Naive thymus-derived CD8-positive, alpha-beta T cell (primary cell): ENCODE data around the gene PAH. TPM values are rescaled to one million over a fixed set of nuclear protein-coding genes. Genes with fewer than 3 reads are reported as not detected.
A peak's percentile ranks its signal among the peaks of the same experiment; 100 is the strongest.

Source experiments
- ATAC-seq, 2 donors: fragments of 150-1000 bp; cut with Tn5 transposase in 1 of 2; sonication (Bioruptor Pico), chemical (Tn5 transposase) in 1 of 2; 1 replicate in 1 of 2; 2 replicates in 1 of 2; pipeline ENCODE4 v1.10.0; 2021; ENCODE audit warnings: mild to moderate bottlenecking in 2 of 2, moderate library complexity in 2 of 2
- POLR2A ChIA-PET: fragments of 350-600 bp; sonication (Branson Sonifier 250); formaldehyde crosslinking; loops from one replicate; lab custom pipeline; 2021; ENCODE audit warnings: antibody characterized with exemption; lab: Charles Lee
- DNase-seq, 10 donors: peaks; one replicate each; pipeline versions ENCODE4 v3.0.0 to v3.0.0-alpha.2; 2020 to 2022
- H3K27ac Mint-ChIP-seq, 10 donors: one replicate each; pipeline ENCODE4 v1.8.0; 2020 to 2022; ENCODE audit warnings: mild to moderate bottlenecking in 10 of 10, mixed read lengths in 10 of 10, moderate library complexity in 4 of 10, inconsistent platforms in 1 of 10
- H3K27me3 Mint-ChIP-seq, 5 donors: one replicate each; pipeline ENCODE4 v1.8.0; 2021 to 2022; ENCODE audit warnings: mixed read lengths in 5 of 5
- H3K36me3 Mint-ChIP-seq, 3 donors: one replicate each; pipeline ENCODE4 v1.8.0; 2020 to 2022; ENCODE audit warnings: mixed read lengths in 3 of 3, mild to moderate bottlenecking in 2 of 3, inconsistent platforms in 1 of 3
- H3K4me1 Mint-ChIP-seq, 4 donors: one replicate each; pipeline ENCODE4 v1.8.0; 2021 to 2022; ENCODE audit warnings: mixed read lengths in 4 of 4
- H3K4me3 Mint-ChIP-seq, 10 donors: one replicate each; pipeline ENCODE4 v1.8.0; 2020 to 2022; ENCODE audit warnings: mild to moderate bottlenecking in 10 of 10, mixed read lengths in 10 of 10, moderate library complexity in 6 of 10, inconsistent platforms in 1 of 10
- H3K9me3 Mint-ChIP-seq, 9 donors: one replicate each; pipeline ENCODE4 v1.8.0; 2020 to 2022; ENCODE audit warnings: mixed read lengths in 9 of 9, mild to moderate bottlenecking in 3 of 9, inconsistent platforms in 1 of 9, moderate library complexity in 1 of 9
- polyA plus RNA-seq, 3 donors: library from polyadenylated mRNA; unstranded; fragments of 300-500 nt; fragmentation: Illumina TruSeq; gene quantifications; one replicate each; pipeline ENCODE4 v1.2.3, GENCODE V29; 2021
- total RNA-seq, 8 experiments: library from RNA in 2 of 8; stranded (reverse) in 2 of 8; gene quantifications; one replicate each; pipeline ENCODE4 v1.2.3 and lab custom pipeline; 2021 to 2026

Gene PAH
- total RNA-seq, result under 1 TPM in 1 of 2 experiments, not detected in 1; 0.25 TPM
- polyA plus RNA-seq, result not detected
- total RNA-seq (lab: John Stamatoyannopoulos, UW), result 0 to 0.29 (median 0.04) reads per million in 6 experiments

DNA sequence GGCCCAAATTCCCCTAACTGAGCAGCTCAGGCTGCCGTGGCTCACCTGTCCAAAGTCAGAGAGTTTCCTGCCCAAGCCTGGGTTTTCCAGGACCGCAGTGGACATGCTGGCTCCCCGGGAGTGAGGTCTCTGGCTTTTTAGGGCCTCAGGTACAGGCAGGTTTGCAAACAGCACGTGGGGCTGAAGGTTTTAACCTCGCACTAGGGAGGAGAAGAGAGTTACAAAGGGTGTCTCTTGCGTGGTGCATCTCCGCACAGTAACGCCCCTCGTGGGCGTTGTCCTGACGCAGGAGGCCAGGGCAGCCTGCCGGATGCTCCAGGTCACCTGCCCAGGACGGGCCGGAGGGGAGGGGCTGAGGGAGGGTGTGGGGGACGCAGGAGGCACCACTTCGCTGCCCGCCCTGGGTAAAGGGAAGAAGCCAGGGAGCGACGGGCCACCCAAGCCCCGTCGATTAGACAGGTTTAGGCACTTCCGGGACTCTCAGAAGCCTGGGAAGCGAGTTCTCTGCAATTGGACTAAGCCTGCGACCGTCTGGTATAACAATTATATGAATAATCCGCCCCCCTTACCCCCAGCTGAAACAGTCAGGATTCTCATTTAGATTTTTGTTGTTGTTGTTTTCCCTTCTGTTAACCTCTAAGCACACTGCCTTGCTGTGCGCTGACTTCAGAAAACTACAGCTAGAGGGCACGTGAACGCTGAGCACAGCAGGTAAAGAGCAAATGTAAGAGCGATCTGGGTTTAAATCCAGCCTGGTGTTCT is at the start of gene PAH:
Gene PAH (minus strand): TSS at position 219 of the 762 bp plus-strand sequence. CDS start 114 bp downstream, at position 105.
- peak within 1 kb of the TSS in 6 of 10 donors; percentile 0 to 70 (median 52) for H3K27ac Mint-ChIP-seq
- peak in 7 of 10 donors; percentile 1 to 20 (median 5) for DNase-seq
- POLR2A ChIA-PET, result no interaction called here
- H3K4me3 Mint-ChIP-seq, result peak within 1 kb of the TSS; percentile 72 to 86 (median 81)
- H3K36me3 Mint-ChIP-seq, result no peaks in the 10 kb centered on the region
- peak; percentile 66 to 81 for ATAC-seq
- H3K9me3 Mint-ChIP-seq, result peaks cover 0 to 3% (median 0%) of the 10 kb centered on the region in 9 donors
- peaks cover 3 to 11% (median 6%) of the 10 kb centered on the region in 4 donors for H3K4me1 Mint-ChIP-seq
- peaks cover 3 to 57% (median 19%) of the 10 kb centered on the region in 5 donors for H3K27me3 Mint-ChIP-seq

DNA sequence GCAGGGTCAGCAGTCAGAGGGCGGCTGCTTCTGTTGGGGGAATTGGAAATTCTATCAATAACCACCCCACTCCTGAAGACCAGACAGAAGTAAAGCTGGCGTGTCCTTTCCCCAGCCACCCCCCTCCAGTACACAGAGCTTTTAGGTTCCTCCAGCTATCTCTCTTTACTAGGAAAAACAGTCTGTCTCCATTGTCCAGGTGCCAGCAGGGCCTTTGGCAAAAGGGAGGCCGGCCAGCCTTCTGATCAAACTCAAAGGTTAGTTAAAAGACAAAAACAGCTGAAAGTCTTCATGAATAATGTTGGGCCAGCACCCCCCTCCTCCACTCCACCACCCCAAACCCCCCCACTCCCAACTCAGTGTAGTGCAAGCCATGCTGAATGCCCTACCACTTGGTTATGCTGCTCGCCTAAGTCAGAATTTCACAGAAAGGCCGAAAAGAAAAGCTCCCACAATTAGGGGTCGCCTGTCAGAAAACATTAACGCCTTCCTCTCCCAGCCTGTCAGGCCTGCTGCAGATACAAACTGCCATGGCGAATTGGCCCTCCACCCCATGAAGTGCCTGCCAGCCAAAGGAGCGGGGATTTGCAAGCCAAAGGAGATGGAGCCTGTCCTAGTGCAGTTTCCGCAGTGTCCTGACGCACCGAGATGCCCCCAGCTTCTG is 49.3 kb upstream of the PAH start:
- Mint-ChIP-seq H3K4me1 (peaks cover 20 to 35% (median 26%) of the 10 kb centered on the region in 4 donors), H3K27ac (no peak overlapping the region), H3K27me3 (peaks cover 63 to 94% (median 74%) of the 10 kb centered on the region in 5 donors), H3K4me3 (peak overlapping the region in 5 of 10 donors; percentile 16 to 93 (median 76)), H3K9me3 (peaks cover 0 to 19% (median 8%) of the 10 kb centered on the region in 9 donors), H3K36me3 (peaks cover 0 to 22% (median 7%) of the 10 kb centered on the region in 3 donors)
- no peak for ATAC-seq
- POLR2A ChIA-PET, result no interaction called here
- no peak for DNase-seq

- Mint-ChIP-seq H3K27me3 (peaks cover 61 to 94% (median 78%) of the 10 kb centered on the region in 5 donors), H3K36me3 (peaks cover 0 to 22% (median 7%) of the 10 kb centered on the region in 3 donors), H3K9me3 (peaks cover 0 to 19% (median 8%) of the 10 kb centered on the region in 9 donors), H3K4me1 (peaks cover 20 to 38% (median 26%) of the 10 kb centered on the region in 4 donors), H3K27ac (peak overlapping the region in 1 of 10 donors; percentile 28), H3K4me3 (peak overlapping the region; percentile 68 to 93 (median 77))
- POLR2A ChIA-PET, result no interaction called here
- ATAC-seq (no peak), DNase-seq (no peak)
These were observed 48.5 kb upstream of the PAH start for GRCh38 chr12:102965281-102966155.

DNA sequence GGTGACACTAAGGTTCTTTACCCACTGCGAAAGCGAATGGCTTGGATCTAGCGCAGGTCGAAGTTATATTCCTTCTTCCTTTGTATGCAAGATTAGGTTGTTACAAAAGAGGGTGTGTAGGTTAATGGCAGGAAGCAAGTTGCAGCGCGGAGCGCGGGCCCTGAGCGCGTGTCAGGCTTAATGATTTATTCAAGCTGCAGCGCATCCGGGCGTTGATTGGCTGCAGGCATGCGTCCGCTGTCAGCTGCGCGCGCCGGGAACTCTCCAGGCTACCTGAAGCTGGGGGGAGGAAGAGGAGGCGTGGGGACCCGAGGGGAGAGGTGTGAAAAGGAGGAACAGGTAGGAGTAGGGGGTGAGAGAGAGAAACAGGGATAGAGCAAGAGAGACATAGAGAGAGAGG is 47.8 kb upstream of the PAH start:
- peaks cover 0 to 19% (median 8%) of the 10 kb centered on the region in 9 donors for H3K9me3 Mint-ChIP-seq
- POLR2A ChIA-PET, result no interaction called here
- H3K36me3 Mint-ChIP-seq, result peaks cover 0 to 22% (median 7%) of the 10 kb centered on the region in 3 donors
- H3K4me3 Mint-ChIP-seq, result peak overlapping the region; percentile 68 to 93 (median 77)
- peak overlapping the region in 2 of 10 donors; percentile 28 to 54 for H3K27ac Mint-ChIP-seq
- peaks cover 20 to 38% (median 26%) of the 10 kb centered on the region in 4 donors for H3K4me1 Mint-ChIP-seq
- peaks cover 62 to 94% (median 81%) of the 10 kb centered on the region in 5 donors for H3K27me3 Mint-ChIP-seq
- DNase-seq, result peak in 1 of 10 donors; percentile 23
- ATAC-seq, result peak; percentile 59 to 65

- no peak for ATAC-seq
- peaks cover 0 to 22% (median 10%) of the 10 kb centered on the region in 3 donors for H3K36me3 Mint-ChIP-seq
- H3K27ac Mint-ChIP-seq, result no peak overlapping the region
- peak overlapping the region in 2 of 10 donors; percentile 1 to 80 for H3K4me3 Mint-ChIP-seq
- POLR2A ChIA-PET, result interaction anchor here (0.5 kb wide), 1 partner anchor 561 kb away, joined by 4 read pairs; no protein-coding TSS in a partner anchor
- DNase-seq, result no peak
- H3K9me3 Mint-ChIP-seq, result peaks cover 0 to 19% (median 8%) of the 10 kb centered on the region in 9 donors
- H3K4me1 Mint-ChIP-seq, result peaks cover 23 to 42% (median 31%) of the 10 kb centered on the region in 4 donors
- peaks cover 64 to 98% (median 88%) of the 10 kb centered on the region in 5 donors for H3K27me3 Mint-ChIP-seq
These were observed 46.8 kb upstream of the PAH start for GRCh38 chr12:102963796-102964195.

DNA sequence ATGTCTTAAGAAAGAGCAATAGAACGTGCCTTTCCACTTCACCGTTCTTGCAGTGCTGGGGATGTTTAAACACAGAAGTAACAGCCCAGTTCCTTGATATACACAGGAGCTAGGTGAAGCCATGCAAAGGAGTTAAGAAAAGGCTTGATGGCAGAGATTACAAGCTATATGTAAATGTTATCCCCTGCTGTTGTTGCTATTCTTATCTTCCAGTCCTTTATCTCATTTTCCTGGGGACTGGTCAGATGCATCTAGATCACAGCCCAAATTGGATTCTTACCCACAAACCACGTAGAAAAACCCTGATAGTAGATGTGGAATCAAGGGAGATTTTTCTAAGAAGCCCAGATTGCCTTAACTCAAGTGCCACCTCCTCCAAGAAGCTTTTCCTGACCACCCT is 45.9 kb upstream of the PAH start:
- Mint-ChIP-seq H3K4me3 (peak overlapping the region in 9 of 10 donors; percentile 43 to 77 (median 64)), H3K9me3 (peaks cover 0 to 19% (median 8%) of the 10 kb centered on the region in 9 donors), H3K4me1 (peaks cover 24 to 44% (median 33%) of the 10 kb centered on the region in 4 donors), H3K27me3 (peaks cover 61 to 96% (median 83%) of the 10 kb centered on the region in 5 donors), H3K36me3 (peaks cover 0 to 22% (median 10%) of the 10 kb centered on the region in 3 donors), H3K27ac (peak overlapping the region in 1 of 10 donors; percentile 8)
- POLR2A ChIA-PET, result interaction anchor here (0.6 kb wide), 1 partner anchor 1080 kb away, joined by 3 read pairs; no protein-coding TSS in a partner anchor
- no peak for DNase-seq
- peak in 1 of 2 donors; percentile 30 for ATAC-seq

DNA sequence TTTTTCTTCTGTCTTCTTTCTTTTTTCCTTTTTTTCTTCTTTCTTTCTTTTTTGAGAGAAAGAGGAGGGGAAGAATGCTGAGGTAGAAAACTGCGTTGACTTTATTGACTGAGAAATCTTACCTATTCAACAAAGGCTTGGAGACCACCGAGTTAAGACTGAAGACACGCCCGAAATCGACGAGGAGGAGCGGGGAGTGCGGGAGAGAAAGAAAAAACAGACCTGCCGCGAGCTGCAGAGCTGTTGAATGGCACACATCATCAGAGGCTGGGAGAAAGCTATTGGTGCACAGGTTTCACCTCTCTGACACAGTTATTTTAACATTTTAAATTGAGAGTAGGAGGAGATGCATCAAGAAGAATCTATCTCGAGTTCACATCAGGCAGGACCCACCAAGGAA is 45.5 kb upstream of the PAH start:
- Mint-ChIP-seq H3K4me3 (peak overlapping the region; percentile 43 to 77 (median 60)), H3K4me1 (peaks cover 27 to 49% (median 37%) of the 10 kb centered on the region in 4 donors), H3K36me3 (peaks cover 0 to 22% (median 10%) of the 10 kb centered on the region in 3 donors), H3K27ac (peak overlapping the region in 1 of 10 donors; percentile 8), H3K9me3 (peaks cover 0 to 19% (median 8%) of the 10 kb centered on the region in 9 donors), H3K27me3 (peaks cover 59 to 93% (median 83%) of the 10 kb centered on the region in 5 donors)
- ATAC-seq (no peak), DNase-seq (no peak)
- POLR2A ChIA-PET, result interaction anchor here (0.6 kb wide), 1 partner anchor 1080 kb away, joined by 3 read pairs; no protein-coding TSS in a partner anchor

GRCh38 chr12:102961466-102961855 is 44.4 kb upstream of the PAH start:
- ATAC-seq, result no peak
- POLR2A ChIA-PET, result no interaction called here
- Mint-ChIP-seq H3K27me3 (peaks cover 54 to 93% (median 82%) of the 10 kb centered on the region in 5 donors), H3K27ac (no peak overlapping the region), H3K36me3 (peaks cover 0 to 15% (median 10%) of the 10 kb centered on the region in 3 donors), H3K4me3 (peak overlapping the region in 5 of 10 donors; percentile 33 to 76 (median 54)), H3K9me3 (peaks cover 0 to 19% (median 8%) of the 10 kb centered on the region in 9 donors), H3K4me1 (peaks cover 31 to 60% (median 43%) of the 10 kb centered on the region in 4 donors)
- DNase-seq, result no peak

DNA sequence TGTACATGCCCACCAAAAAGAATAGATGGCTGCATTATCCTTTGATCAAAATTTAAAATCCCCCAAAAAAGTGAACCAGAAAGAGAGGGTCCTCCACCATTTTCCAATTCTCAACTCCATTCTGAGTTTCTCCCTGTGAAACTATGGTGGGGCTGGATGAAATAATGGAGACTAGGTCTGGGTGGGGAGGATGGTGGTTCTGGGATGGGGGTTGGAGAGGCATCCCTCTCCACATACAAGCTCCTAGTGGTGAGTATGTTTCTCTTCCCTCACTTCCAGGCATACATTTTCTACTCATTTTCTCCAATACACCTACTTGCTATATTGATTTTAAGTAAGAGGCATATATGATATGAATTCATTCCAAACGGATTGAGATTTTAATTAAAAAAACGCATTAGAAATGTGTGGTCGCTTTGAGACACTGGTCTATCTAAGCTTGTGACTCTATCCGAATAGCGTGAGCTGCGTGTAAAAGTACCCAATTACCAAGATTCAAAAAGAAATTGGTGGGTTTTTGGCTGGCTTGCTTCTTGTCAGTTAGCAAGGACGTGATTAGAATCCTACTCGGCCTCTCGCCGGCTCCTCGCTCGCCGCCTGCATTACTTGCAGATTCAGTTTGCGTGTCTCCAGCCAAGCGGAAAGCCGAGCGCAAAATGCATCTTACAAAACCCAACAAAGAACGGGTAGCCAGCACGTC is 43.9 kb upstream of the PAH start:
- Mint-ChIP-seq H3K36me3 (peaks cover 0 to 15% (median 10%) of the 10 kb centered on the region in 3 donors), H3K9me3 (peaks cover 0 to 19% (median 8%) of the 10 kb centered on the region in 9 donors), H3K4me3 (peak overlapping the region in 2 of 10 donors; percentile 4 to 56), H3K27me3 (peaks cover 54 to 93% (median 80%) of the 10 kb centered on the region in 5 donors), H3K27ac (no peak overlapping the region), H3K4me1 (peaks cover 31 to 58% (median 44%) of the 10 kb centered on the region in 4 donors)
- ATAC-seq, result no peak
- POLR2A ChIA-PET, result no interaction called here
- no peak for DNase-seq

- Mint-ChIP-seq H3K4me3 (peak overlapping the region in 7 of 10 donors; percentile 20 to 71 (median 39)), H3K4me1 (peaks cover 21 to 44% (median 33%) of the 10 kb centered on the region in 4 donors)
These were observed 42.3 kb upstream of the PAH start for GRCh38 chr12:102959391-102959790.

DNA sequence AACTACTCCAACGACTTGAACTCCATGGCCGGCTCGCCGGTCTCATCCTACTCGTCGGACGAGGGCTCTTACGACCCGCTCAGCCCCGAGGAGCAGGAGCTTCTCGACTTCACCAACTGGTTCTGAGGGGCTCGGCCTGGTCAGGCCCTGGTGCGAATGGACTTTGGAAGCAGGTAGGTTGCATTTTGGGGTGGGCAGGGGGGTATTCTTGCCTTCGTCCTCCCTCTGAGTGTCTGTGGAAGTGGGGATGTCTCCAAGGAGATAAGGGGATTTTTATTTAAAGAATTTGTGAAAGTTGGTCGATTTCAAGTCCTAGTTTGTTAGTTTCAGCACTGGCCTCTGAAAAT is 41.8 kb upstream of the PAH start:
- no peak overlapping the region for H3K27ac Mint-ChIP-seq
- peak overlapping the region; percentile 20 to 71 (median 42) for H3K4me3 Mint-ChIP-seq
- ATAC-seq (no peak), DNase-seq (no peak)
- H3K27me3 Mint-ChIP-seq, result peaks cover 58 to 93% (median 80%) of the 10 kb centered on the region in 5 donors
- H3K4me1 Mint-ChIP-seq, result peaks cover 21 to 44% (median 33%) of the 10 kb centered on the region in 4 donors
- POLR2A ChIA-PET, result no interaction called here
- H3K36me3 Mint-ChIP-seq, result peaks cover 0 to 11% (median 3%) of the 10 kb centered on the region in 3 donors
- peaks cover 0 to 10% (median 2%) of the 10 kb centered on the region in 9 donors for H3K9me3 Mint-ChIP-seq

More at GRCh38 chr12:102959391-102959790, 42.3 kb upstream of the PAH start:
- no peak overlapping the region for H3K27ac Mint-ChIP-seq
- peaks cover 58 to 93% (median 80%) of the 10 kb centered on the region in 5 donors for H3K27me3 Mint-ChIP-seq
- DNase-seq (no peak), ATAC-seq (no peak)
- peaks cover 0 to 15% (median 3%) of the 10 kb centered on the region in 3 donors for H3K36me3 Mint-ChIP-seq
- POLR2A ChIA-PET, result no interaction called here
- H3K9me3 Mint-ChIP-seq, result peaks cover 0 to 16% (median 8%) of the 10 kb centered on the region in 9 donors
